HG03469 (cell line): ENCODE results near the gene CMTM7.
A peak's percentile ranks its signal among the peaks of the same experiment; 100 is the strongest.

Experiments
- ATAC-seq: cut with Tn5 transposase; IDR thresholded peaks from one replicate; pipeline ENCODE4 v1.9.1; 2021; ENCODE audit warnings: mild to moderate bottlenecking, moderate library complexity, moderate number of reproducible peaks; ENCODE audit not compliant: unreplicated experiment

CMTM7 gene

DNA sequence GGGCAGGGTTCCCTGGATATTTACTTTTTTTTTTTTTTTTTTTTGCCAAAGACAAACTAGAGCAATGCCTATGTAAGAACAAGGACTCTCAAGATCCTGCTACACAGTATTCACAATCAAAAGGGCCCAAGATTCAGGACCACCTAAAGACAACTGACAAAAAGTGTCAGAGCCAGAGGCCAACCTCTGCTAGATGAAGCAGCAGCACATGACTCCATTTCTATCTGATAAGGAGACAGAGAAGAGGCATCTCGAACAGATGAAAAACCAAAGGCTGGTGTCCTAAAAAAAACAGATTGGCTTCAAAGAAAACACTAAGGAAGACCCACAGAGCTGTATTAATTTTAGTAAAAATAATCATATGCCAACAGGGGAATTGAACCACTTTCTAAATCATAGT, 91.0 kb downstream of the CMTM7 start:
- ATAC-seq, result no peak

DNA sequence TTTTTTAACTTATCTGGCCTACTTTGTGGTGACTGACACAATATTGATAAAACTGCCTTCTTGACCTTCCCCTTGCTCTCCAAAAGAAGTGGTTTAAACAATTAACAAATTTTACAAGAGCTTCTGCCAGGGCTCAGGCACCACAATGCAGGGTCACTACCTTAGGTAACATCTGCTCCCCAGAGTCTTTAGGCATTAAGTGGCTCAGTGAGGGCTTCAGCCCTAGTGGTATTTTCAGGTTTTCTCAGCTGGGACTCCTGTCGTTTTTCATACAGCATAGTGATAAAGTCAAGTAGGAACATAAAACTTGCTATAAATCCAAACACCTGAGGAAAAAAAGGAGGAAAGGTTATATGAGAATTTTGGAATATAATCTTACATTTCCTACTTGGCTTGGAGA, 92.1 kb downstream of the CMTM7 start:
- ATAC-seq, result no peak

- no peak for ATAC-seq
These were observed 92.8 kb downstream of the CMTM7 start for GRCh38 chr3:32484436-32484835.

DNA sequence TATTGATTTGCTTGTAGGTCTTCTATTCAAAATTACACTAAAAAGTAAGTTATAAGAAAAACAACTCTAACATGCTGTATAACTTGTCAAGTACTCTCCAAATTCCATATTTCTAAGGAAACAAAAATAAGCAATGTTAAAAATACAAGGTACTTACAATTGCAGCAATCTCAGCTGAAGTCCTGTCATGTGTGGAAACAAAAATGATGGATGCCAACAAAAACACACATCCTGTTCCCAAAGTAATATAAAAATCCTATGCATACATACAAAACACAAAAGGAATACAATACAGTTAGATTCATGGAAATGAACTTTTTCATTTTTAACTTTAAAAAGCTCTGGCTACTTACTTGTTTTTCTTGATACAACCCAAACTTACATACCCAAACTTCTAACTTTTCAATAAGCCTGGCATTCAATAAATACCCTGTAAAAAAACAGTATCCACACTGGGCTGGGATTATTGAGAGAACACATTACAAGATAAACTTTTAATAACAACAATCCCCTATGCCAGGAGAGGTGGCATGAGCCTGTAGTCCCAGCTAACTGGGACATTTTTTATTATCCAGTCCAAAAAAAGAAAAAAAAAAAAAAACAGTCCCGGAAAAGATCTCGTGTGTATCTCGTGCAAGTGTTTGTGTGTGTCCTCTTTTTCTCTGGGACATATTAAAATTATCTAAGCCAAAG, 96.3 kb downstream of the CMTM7 start:
- ATAC-seq, result no peak

DNA sequence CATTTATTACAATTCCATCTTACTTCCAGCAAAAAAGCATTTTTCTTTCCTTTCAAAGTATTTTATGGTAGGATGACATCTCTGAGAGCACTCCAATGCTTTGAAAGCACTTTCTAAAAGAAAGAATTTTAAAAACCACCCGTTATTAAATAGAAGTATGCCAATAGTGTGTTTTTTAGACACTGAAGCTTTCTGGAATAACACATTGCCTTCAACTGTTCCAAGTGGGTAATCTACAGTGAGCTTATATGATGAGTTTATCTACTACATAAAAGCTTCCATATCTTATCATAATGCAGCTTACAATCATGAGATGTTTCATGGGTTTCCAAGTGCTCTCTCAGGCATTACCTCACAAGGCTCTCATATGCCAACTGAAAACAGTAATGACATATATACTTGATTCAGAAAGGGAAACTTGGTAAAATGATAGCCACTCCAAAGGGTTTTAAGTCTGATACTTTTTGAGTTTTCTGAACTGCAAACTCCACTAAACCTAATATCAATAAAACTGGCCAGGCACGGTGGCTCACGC, 96.9 kb downstream of the CMTM7 start:
- no peak for ATAC-seq

- ATAC-seq, result no peak
These were observed 101.2 kb downstream of the CMTM7 start for GRCh38 chr3:32492684-32493436.

GRCh38 chr3:32493437-32494414, 102.1 kb downstream of the CMTM7 start:
- peak; percentile 59 for ATAC-seq

GRCh38 chr3:32495085-32495484, 103.4 kb downstream of the CMTM7 start:
- no peak for ATAC-seq

GRCh38 chr3:32495609-32496008, 104.0 kb downstream of the CMTM7 start:
- ATAC-seq, result no peak

DNA sequence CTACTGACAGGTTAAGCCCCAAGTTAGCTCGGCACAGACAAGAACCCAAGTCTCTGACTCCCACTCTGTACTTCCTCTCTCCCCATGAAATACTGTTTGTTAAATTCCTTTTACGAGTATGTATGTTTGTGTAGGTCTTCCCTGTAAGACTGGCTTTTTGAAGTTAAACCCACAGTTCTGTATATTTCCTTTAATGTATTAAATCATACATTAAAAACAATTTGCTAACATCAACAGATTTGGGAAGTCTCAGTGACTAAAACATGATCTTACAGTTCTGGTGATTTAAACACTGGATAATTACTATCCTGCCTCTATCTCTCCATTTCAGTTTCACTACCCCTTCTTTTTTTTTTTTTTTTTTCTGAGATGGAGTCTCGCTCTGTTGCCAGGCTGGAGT, 106.6 kb downstream of the CMTM7 start:
- no peak for ATAC-seq

- no peak for ATAC-seq
These were observed 107.3 kb downstream of the CMTM7 start for GRCh38 chr3:32498992-32499391.

DNA sequence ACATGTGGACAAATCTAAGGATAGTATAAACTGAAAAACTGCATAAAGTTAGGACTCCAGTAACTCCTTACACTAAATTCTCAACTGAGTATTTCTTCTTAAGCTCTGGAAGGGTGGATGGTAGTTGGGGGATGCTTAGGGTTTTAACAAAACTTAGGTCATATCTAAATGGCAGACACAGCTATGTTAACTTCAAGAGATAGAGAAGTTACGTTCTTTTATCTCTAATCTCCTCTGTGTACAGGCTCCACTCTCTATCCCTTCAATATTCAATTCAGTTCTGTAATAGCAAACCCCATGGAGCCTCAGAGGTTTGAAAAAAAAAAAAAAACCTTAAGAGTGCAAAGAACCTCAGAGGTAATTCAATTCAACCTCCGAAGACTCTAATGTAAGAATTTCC, 107.9 kb downstream of the CMTM7 start:
- no peak for ATAC-seq

- no peak for ATAC-seq
These were observed 108.6 kb downstream of the CMTM7 start for GRCh38 chr3:32500231-32500630.

GRCh38 chr3:32500880-32501782, 109.5 kb downstream of the CMTM7 start:
- ATAC-seq, result no peak

DNA sequence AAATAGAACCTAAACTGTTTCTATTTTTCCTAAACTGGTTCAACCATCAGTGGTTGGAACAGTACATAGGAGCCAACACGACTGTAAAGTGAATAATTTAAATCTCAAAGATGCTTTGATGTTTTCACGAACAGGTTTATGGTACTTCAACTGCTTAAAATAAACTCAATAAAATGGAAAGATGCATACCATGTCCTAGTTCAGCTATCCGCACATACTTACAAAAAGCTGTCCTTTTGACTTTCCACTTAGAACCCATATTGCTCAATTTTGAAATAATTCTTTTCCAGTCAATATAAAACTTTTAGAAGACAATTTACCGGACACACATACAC, 110.1 kb downstream of the CMTM7 start:
- ATAC-seq, result no peak

GRCh38 chr3:32502118-32502945, 110.7 kb downstream of the CMTM7 start, which contains the start of gene CMTM6:
Gene CMTM6 (minus strand): TSS chr3:32502852. CDS start chr3:32502745, 107 bp downstream.
- ATAC-seq, result peak; percentile 46

DNA sequence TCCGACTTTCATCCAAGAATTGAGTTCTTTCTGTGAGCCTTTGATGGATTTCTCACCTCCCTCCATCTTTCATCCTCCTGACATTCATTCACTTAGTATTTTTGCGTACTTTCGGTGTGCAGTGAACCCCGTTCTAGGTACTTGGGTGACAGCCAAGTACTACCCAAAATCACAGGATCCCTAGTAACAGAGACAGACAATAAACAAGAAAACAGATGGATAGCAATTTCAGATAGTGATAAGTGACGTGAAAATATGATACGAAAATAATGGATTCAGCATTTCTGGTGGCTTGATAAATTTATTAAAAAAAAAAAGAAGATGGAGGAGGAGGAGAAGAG, 111.3 kb downstream of the CMTM7 start:
- ATAC-seq, result no peak
